Panc1 (cell line): ENCODE measurements around the gene ELFN1. TPM values are rescaled to one million over a fixed set of nuclear protein-coding genes. Genes with fewer than 3 reads are reported as not detected.

Experiments
- ATAC-seq: fragments of 200-7000 bp; cut with Tn5 transposase; 2 replicates; pipeline ENCODE4 v1.9.1; 2020; ENCODE audit warnings: mild to moderate bottlenecking, moderate library complexity
- BruUV-seq: library from RNA; stranded (reverse); fragments of 400-500 nt; replicated peaks from 2 replicates; lab custom pipeline; 2021; lab: Mats Ljungman, UMichigan
- CTCF ChIA-PET: fragments of 300-600 bp; sonication (Branson Sonifier 250); formaldehyde crosslinking; loops from one replicate; lab custom pipeline; 2022; ENCODE audit warnings: antibody characterized with exemption; lab: Charles Lee
- POLR2A ChIA-PET: fragments of 300-600 bp; sonication (Branson Sonifier 250); formaldehyde crosslinking; loops from one replicate; lab custom pipeline; 2022; ENCODE audit warnings: antibody characterized with exemption; lab: Charles Lee
- DNase-seq: peaks from one replicate; pipeline ENCODE4 v3.0.0-alpha.2; 2010; ENCODE audit warnings: low read depth, low spot score
- H3K27ac ChIP-seq: 2 replicates; pipeline ENCODE4 v1.5.1; 2011; ENCODE audit warnings: mild to moderate bottlenecking, low read length, inconsistent platforms
- H3K27me3 ChIP-seq: fragments of 200-500 bp; sonication (Bioruptor generic); 2 replicates; pipeline ENCODE4 v1.6.0; 2014; ENCODE audit warnings: low read length, inconsistent platforms; ENCODE audit not compliant: control insufficient read depth, insufficient read depth
- H3K36me3 ChIP-seq: fragments of 200-500 bp; sonication (Bioruptor generic); 2 replicates; pipeline ENCODE4 v1.5.1; 2014; ENCODE audit warnings: inconsistent platforms, mild to moderate bottlenecking, low read length, moderate library complexity; ENCODE audit not compliant: control insufficient read depth, insufficient read depth
- H3K4me1 ChIP-seq: 2 replicates; pipeline ENCODE4 v1.5.1; 2011; ENCODE audit warnings: inconsistent platforms, mild to moderate bottlenecking, low read length, moderate library complexity; ENCODE audit not compliant: control insufficient read depth, insufficient read depth
- H3K4me3 ChIP-seq, 2 experiments: 2 replicates each; pipeline ENCODE4 v1.5.1; 2011 to 2012; ENCODE audit warnings: low read depth in 2 of 2, low read length in 2 of 2, mild to moderate bottlenecking in 2 of 2, inconsistent platforms in 1 of 2, moderate library complexity in 1 of 2
- H3K9me3 ChIP-seq: fragments of 200-500 bp; sonication (Bioruptor generic); 2 replicates; pipeline ENCODE4 v1.5.1; 2014; ENCODE audit warnings: low read depth, mild to moderate bottlenecking, inconsistent platforms, low read length, moderate library complexity; ENCODE audit not compliant: control insufficient read depth, insufficient read depth
- POLR2AphosphoS5 ChIP-seq: IDR thresholded peaks from 2 replicates; pipeline ENCODE4 v1.6.1; 2012; ENCODE audit warnings: mild to moderate bottlenecking, low read depth, low read length, moderate library complexity
- TCF7L2 ChIP-seq: IDR thresholded peaks from 2 replicates; pipeline ENCODE4 v1.6.1; 2011; ENCODE audit warnings: mild to moderate bottlenecking, low read depth, low read length, inconsistent platforms
- in situ Hi-C: cut with HindIII; loops from 2 replicates; pipeline ENCODE4 v1.10.0; 2016; ENCODE audit warnings: low sequenced_read_pairs, low pct_unique_long_range_greater_than_20kb
- intact Hi-C: fragments of 100-400 bp; cut with micrococcal nuclease; formaldehyde crosslinking; loops from one replicate; pipeline ENCODE4 v1.10.0; 2022; ENCODE audit not compliant: unreplicated experiment
- total RNA-seq: library from RNA; stranded (reverse); gene quantifications from one replicate; pipeline ENCODE4 v1.2.1, GENCODE V29; 2021; ENCODE audit not compliant: unreplicated experiment
- TF ChIP-seq, protein P1 (sequence below), 2 experiments: IDR thresholded peaks; 2 replicates each; pipeline ENCODE4 v1.6.1; 2011 to 2012; ENCODE audit warnings: low read depth in 2 of 2, control low read depth in 1 of 2, low read length in 1 of 2, mild to moderate bottlenecking in 1 of 2, moderate library complexity in 1 of 2; ENCODE audit not compliant: insufficient read depth in 1 of 2
- TF ChIP-seq, protein P2 (sequence below): fragments of 450-650 bp; IDR thresholded peaks from 2 replicates; pipeline ENCODE4 v1.5.1; 2017; ENCODE audit warnings: mild to moderate bottlenecking

ELFN1 gene
- total RNA-seq, 1 experiment from 2014 or later, result 39.0 TPM

DNA sequence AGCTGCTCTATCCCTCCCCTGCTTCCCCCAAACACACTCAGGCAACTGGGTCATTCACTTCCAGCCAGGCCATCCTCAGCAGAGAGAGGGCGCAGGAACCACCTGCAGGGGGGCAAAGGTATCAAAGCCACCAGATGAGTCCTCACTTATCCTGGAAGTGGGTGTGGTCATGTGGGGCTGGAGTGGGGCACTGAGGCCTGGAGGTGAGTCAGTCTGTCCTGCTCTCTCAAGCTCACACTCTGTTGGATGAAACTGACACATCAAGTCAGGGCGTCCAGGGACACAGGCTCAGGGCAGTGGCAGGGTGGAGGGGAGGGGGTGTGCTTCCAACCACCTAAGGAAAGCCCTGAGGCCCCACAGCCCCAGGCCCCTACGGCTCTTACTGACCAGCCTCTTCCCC is 8.0 kb upstream of the ELFN1 start:
- intact Hi-C loops, result loop anchor here (10.0 kb wide), 1 partner anchor 93 kb away; no protein-coding TSS in a partner anchor
- no peaks in the 10 kb centered on the region for H3K9me3 ChIP-seq
- in situ Hi-C loops, result no loop called here
- no peak overlapping the region for H3K4me3 ChIP-seq
- CTCF ChIA-PET, result no interaction called here
- BruUV-seq, result no TSS peak
- POLR2A ChIA-PET, result interaction anchor here (0.7 kb wide), 1 partner anchor 386 kb away, joined by 4 read pairs; no protein-coding TSS in a partner anchor
- ATAC-seq (no peak), DNase-seq (no peak)
- TF ChIP-seq POLR2AphosphoS5 (no peak), TCF7L2 (no peak)
- TF ChIP-seq, protein P1, sequence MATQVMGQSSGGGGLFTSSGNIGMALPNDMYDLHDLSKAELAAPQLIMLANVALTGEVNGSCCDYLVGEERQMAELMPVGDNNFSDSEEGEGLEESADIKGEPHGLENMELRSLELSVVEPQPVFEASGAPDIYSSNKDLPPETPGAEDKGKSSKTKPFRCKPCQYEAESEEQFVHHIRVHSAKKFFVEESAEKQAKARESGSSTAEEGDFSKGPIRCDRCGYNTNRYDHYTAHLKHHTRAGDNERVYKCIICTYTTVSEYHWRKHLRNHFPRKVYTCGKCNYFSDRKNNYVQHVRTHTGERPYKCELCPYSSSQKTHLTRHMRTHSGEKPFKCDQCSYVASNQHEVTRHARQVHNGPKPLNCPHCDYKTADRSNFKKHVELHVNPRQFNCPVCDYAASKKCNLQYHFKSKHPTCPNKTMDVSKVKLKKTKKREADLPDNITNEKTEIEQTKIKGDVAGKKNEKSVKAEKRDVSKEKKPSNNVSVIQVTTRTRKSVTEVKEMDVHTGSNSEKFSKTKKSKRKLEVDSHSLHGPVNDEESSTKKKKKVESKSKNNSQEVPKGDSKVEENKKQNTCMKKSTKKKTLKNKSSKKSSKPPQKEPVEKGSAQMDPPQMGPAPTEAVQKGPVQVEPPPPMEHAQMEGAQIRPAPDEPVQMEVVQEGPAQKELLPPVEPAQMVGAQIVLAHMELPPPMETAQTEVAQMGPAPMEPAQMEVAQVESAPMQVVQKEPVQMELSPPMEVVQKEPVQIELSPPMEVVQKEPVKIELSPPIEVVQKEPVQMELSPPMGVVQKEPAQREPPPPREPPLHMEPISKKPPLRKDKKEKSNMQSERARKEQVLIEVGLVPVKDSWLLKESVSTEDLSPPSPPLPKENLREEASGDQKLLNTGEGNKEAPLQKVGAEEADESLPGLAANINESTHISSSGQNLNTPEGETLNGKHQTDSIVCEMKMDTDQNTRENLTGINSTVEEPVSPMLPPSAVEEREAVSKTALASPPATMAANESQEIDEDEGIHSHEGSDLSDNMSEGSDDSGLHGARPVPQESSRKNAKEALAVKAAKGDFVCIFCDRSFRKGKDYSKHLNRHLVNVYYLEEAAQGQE (IDR thresholded peaks at IDR 0.05; ENCODE audit: insufficient read depth in 1 of 2, low read depth in 2 of 2, low read length in 1 of 2), result no peak
- H3K27me3 ChIP-seq, result no peaks in the 10 kb centered on the region
- H3K27ac ChIP-seq, result no peak overlapping the region
- H3K4me1 ChIP-seq, result peaks cover 8% of the 10 kb centered on the region
- H3K36me3 ChIP-seq, result no peaks in the 10 kb centered on the region

DNA sequence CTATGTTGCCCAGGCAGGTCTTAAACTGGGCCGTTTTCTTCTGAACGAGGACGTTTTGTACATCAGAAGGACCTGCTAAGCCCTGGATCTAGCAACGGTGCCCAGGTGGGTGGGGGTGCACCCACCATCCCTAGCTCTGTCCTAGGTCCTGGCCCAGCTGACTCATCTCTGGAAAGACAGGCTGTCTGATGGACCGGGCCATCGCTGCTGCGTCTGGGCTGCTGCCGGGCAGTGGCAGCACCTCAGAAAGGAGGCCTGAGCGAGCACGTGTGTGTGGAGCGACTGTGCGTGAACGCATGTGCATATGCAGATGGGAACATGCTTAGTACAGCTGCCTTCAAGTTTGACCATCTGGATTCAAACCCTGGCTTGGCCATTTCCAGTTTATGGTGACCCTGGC is 7.3 kb upstream of the ELFN1 start:
- POLR2A ChIA-PET, result interaction anchor here (0.7 kb wide), 1 partner anchor 386 kb away, joined by 4 read pairs; no protein-coding TSS in a partner anchor
- Histone ChIP-seq H3K36me3 (no peaks in the 10 kb centered on the region), H3K4me3 (no peak overlapping the region), H3K9me3 (no peaks in the 10 kb centered on the region), H3K27me3 (no peaks in the 10 kb centered on the region), H3K4me1 (peaks cover 8% of the 10 kb centered on the region), H3K27ac (no peak overlapping the region)
- no peak for DNase-seq
- intact Hi-C loops (loop anchor here (10.0 kb wide), 1 partner anchor 92 kb away; no protein-coding TSS in a partner anchor), in situ Hi-C loops (no loop called here)
- CTCF ChIA-PET, result no interaction called here
- ATAC-seq, result no peak
- no peak for TF ChIP-seq POLR2AphosphoS5
- TF ChIP-seq, protein P1 (IDR thresholded peaks at IDR 0.05; ENCODE audit: insufficient read depth in 1 of 2, low read depth in 2 of 2, low read length in 1 of 2), result peak; percentile 67 to 77; a peak in 3 of 4 replicates
- TF ChIP-seq, protein P2, sequence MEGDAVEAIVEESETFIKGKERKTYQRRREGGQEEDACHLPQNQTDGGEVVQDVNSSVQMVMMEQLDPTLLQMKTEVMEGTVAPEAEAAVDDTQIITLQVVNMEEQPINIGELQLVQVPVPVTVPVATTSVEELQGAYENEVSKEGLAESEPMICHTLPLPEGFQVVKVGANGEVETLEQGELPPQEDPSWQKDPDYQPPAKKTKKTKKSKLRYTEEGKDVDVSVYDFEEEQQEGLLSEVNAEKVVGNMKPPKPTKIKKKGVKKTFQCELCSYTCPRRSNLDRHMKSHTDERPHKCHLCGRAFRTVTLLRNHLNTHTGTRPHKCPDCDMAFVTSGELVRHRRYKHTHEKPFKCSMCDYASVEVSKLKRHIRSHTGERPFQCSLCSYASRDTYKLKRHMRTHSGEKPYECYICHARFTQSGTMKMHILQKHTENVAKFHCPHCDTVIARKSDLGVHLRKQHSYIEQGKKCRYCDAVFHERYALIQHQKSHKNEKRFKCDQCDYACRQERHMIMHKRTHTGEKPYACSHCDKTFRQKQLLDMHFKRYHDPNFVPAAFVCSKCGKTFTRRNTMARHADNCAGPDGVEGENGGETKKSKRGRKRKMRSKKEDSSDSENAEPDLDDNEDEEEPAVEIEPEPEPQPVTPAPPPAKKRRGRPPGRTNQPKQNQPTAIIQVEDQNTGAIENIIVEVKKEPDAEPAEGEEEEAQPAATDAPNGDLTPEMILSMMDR, result no peak
- no TSS peak for BruUV-seq
